GM12801 (cell line): ENCODE data around the gene DSCAML1.

Experiments
- TF ChIP-seq, protein P1 (sequence below): IDR thresholded peaks from one replicate; pipeline ENCODE4 v1.5.1; 2011; ENCODE audit warnings: control low read depth; ENCODE audit not compliant: insufficient read length; ENCODE audit errors: extremely low read depth

DSCAML1 gene

DNA sequence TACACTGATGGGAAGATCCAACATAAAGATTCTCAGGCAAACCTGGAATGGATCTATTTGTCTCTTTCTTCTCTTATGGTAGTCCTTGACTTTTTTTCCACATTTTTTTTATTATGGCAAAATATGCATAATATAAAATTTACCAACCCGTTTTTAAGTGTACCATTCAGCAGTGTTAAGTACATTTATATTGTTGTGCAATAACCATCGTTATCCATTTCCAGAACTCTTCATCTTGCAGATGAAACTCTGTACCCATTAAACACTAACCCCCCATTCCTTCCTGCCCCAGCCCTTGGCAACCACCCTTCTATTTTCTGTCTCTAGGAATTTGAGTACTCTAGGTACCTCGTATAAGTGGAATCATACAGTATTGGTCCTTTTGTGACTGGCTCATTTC, 99.7 kb downstream of the DSCAML1 start:
- TF ChIP-seq, protein P1, sequence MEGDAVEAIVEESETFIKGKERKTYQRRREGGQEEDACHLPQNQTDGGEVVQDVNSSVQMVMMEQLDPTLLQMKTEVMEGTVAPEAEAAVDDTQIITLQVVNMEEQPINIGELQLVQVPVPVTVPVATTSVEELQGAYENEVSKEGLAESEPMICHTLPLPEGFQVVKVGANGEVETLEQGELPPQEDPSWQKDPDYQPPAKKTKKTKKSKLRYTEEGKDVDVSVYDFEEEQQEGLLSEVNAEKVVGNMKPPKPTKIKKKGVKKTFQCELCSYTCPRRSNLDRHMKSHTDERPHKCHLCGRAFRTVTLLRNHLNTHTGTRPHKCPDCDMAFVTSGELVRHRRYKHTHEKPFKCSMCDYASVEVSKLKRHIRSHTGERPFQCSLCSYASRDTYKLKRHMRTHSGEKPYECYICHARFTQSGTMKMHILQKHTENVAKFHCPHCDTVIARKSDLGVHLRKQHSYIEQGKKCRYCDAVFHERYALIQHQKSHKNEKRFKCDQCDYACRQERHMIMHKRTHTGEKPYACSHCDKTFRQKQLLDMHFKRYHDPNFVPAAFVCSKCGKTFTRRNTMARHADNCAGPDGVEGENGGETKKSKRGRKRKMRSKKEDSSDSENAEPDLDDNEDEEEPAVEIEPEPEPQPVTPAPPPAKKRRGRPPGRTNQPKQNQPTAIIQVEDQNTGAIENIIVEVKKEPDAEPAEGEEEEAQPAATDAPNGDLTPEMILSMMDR: no peak

DNA sequence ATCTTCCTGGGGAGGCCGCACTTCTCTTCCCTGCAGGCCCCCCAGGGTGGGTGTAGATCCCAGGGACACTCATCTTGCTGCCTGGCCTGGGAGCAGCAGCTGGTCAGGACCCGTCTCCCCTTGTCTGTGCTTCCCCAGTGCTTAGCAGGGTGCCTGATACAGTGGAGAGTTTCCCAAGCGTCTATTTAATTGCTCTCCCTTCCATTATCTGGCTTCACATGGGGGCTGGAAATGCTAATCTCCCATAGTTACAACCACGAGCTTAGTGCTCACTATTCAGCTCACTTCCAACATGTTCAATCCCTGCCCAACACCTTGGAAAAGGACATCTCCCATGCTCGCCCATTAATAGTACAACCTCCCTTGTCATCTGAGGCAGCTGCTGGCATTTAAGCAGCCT, 100.5 kb downstream of the DSCAML1 start:
- TF ChIP-seq, protein P1: no peak

DNA sequence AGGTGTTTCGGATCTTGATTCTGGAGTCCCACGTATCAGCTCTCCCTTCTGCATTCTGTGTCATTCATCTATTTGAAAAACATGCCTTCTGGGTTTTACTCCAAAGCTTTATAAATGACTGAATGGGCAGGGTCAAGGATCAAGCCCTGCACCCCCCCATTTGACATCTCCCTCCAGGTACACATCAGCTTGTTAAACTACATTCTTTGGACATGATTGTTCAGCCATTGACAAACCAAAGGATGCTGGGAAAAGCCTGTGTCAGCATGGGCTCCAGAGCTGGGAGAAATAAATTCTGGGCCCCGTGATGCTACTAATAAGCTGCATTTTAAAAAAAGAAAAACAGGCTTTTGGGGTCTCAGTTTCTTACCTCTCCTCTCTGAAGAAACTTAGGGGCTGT, 103.7 kb downstream of the DSCAML1 start:
- TF ChIP-seq, protein P1: no peak

DNA sequence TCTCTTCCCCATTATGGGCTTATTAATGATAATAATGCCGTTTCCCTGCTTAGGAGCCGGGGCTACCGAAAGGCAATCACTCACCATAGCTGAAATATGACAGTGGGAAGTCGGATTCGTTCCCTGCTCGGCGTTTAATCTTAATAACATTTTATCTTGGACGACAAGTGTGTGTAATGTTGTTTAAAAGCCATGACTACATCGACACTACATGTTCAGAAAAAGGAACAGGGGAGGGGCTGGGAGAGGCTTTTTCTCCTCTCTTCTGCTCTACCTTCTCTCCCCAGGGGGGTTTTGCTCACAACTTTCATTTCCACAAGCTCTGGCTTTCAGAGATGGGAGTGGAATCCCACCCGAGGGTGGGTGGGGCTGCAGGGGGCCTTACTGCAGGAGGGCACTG, 105.5 kb downstream of the DSCAML1 start:
- TF ChIP-seq, protein P1: no peak

DNA sequence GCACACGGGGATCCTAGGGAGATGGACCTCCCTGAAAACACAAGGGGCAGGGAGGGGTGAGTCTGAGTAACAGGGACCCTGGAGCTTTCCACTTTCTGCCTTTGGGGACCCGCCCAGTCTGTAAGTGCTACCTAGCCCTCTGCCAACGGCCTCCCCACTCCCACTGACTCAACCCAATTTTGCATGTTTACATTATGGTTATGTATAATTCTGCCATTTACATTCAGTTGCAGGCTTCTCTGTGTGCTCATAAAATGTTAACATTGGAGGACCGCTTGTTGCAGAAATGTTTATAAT, 105.8 kb downstream of the DSCAML1 start:
- TF ChIP-seq, protein P1: no peak

DNA sequence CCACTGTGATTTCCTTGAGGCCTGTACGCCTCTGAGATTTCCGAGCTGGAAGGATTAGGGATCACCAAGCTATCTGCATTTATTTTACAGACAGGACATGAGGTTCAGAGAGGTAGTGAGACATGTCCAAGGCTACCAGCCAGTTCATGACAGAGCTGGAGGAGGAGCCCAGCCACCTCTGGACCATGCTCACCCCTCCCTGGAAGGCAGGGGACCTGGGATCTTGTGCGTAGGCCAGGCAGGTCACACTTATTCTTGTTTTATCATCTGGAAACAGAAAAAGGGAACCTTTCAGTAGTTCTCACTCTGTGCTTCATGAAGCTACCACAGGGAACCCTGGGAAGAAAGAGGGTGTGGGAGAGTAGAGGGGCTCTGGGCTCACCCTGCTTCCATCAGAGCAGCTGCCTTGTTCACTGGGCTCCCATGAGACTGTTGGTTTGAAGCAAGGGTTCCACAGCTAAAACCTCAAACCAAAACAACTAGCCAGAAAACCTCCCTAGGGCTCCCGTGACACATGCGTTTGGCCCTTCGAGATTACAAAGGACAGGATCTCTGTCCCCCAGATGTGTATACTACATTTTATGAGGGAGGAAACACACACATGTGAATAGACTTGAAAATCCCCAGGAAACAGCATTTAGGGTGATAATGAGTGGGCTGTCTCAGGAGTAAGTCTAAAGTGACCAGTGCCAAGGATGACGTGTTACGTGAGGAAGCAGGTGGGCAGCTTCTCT, 106.4 kb downstream of the DSCAML1 start:
- TF ChIP-seq, protein P1: no peak

DNA sequence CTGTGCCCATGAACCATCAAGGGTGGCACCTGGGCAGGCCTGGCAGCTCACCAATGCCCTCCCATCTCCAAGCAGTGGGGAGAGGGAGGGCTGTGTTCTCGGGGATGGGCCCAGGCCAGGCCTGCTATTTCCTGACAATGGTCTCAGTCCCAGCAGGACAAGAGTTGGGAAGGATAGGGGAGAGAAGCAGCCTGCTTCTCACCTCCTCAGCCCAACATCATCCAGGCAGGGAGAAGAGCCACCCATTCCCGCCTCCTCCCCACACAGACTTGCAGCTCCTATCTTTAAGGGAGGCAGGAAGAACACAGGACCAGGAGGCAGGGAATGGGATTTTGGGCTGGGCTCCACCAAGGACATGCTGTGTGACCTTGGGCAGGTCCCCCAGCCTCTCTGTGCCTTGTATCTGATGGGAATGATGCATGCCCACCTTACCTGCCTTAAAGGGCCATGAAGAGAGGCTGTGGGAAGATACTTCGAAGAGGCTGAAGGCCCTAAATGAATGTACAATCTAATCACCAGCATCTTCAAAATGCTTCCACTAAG, 108.7 kb downstream of the DSCAML1 start:
- TF ChIP-seq, protein P1: no peak
